Esophagus squamous epithelium (tissue), 5 donors: ENCODE results near the gene SRGN. TPM values are rescaled to one million over a fixed set of nuclear protein-coding genes. Genes with fewer than 3 reads are reported as not detected.

Experiments used
- DNase-seq: peaks from one replicate; lab custom pipeline; 2025; lab: John Stamatoyannopoulos, UW
- H3K27ac ChIP-seq, 4 donors: fragments of 200-600 bp; sonication (generic); one replicate each; pipeline ENCODE4 v1.5.1; 2016 to 2019; ENCODE audit warnings: mild to moderate bottlenecking in 1 of 4
- H3K27me3 ChIP-seq, 4 donors: fragments of 200-600 bp; sonication (generic); 1 replicate in 3 of 4; 2 replicates in 1 of 4; pipeline versions ENCODE4 v1.5.1 to v1.6.0; 2017 to 2021; ENCODE audit warnings: antibody characterized with exemption in 1 of 4
- H3K36me3 ChIP-seq, 3 donors: fragments of 200-600 bp; sonication (generic); one replicate each; pipeline ENCODE4 v1.5.1; 2016 to 2019
- H3K4me1 ChIP-seq, 3 donors: fragments of 200-600 bp; sonication (generic); one replicate each; pipeline ENCODE4 v1.5.1; 2017 to 2019
- H3K4me3 ChIP-seq, 4 donors: fragments of 200-600 bp; sonication (generic); 1 replicate in 3 of 4; 2 replicates in 1 of 4; pipeline ENCODE4 v1.5.1; 2016 to 2019; ENCODE audit warnings: mild to moderate bottlenecking in 2 of 4, moderate library complexity in 1 of 4
- H3K9me3 ChIP-seq, 3 donors: fragments of 200-600 bp; sonication (generic); one replicate each; pipeline ENCODE4 v1.5.1; 2016 to 2019
- CTCF ChIP-seq, 6 experiments: fragments of 450-650 bp in 4 of 6; fragments of 200-600 bp in 2 of 6; sonication (generic) in 2 of 6; IDR thresholded peaks; one replicate each; pipeline ENCODE4 v1.5.1; 2016 to 2019; ENCODE audit warnings: antibody characterized with exemption in 6 of 6, mild to moderate bottlenecking in 4 of 6, moderate library complexity in 4 of 6
- POLR2A ChIP-seq, 4 donors: fragments of 450-650 bp; IDR thresholded peaks; one replicate each; pipeline ENCODE4 v1.6.1; 2017; ENCODE audit warnings: antibody characterized with exemption in 4 of 4, mild to moderate bottlenecking in 4 of 4, moderate library complexity in 3 of 4
- WGBS, 2 donors: methylation state at CpG; one replicate each; pipeline ENCODE4 v1.1.5; 2018; 5-methylcytosine and 5-hydroxymethylcytosine counted together
- intact Hi-C: fragments of 100-400 bp; cut with DNase I; formaldehyde crosslinking; loops from one replicate; pipeline ENCODE4 v1.15.0; 2022
- total RNA-seq, 4 donors: library from RNA; depleted of rRNA; stranded (reverse); fragments of >200 nt; gene quantifications; one replicate each; pipeline ENCODE4 v1.1.0, GENCODE V29; 2016
- donor health status: DM: yes; HTN: yes; CAD: no.

SRGN gene
- total RNA-seq, 4 donors from 2014 or later, result 3.5 to 64.1 (median 37.9) TPM

- Histone ChIP-seq H3K9me3 (no peaks in the 10 kb centered on the region), H3K27ac (peak overlapping the region; percentile 42 to 77 (median 68)), H3K36me3 (no peaks in the 10 kb centered on the region), H3K4me3 (no peak overlapping the region), H3K4me1 (peaks cover 0 to 21% (median 11%) of the 10 kb centered on the region in 3 donors), H3K27me3 (no peaks in the 10 kb centered on the region)
- WGBS, 2 donors, result 50 to 64% methylated on average over 1 of the region's 1 CpG
- TF ChIP-seq POLR2A (IDR thresholded peaks at IDR 0.05) (no peak), CTCF (IDR thresholded peaks at IDR 0.05) (no peak)
- DNase-seq, result no peak
- intact Hi-C loops, result no loop called here
Observed at GRCh38 chr10:69044546-69044945, 43.4 kb upstream of the SRGN start.

- DNase-seq, result no peak
- H3K27me3 ChIP-seq, result no peaks in the 10 kb centered on the region
- H3K9me3 ChIP-seq, result no peaks in the 10 kb centered on the region
- TF ChIP-seq CTCF (IDR thresholded peaks at IDR 0.05), result no peak
- TF ChIP-seq POLR2A (IDR thresholded peaks at IDR 0.05), result peak in 1 of 4 donors; percentile 40
- intact Hi-C loops, result no loop called here
- H3K4me1 ChIP-seq, result peaks cover 0 to 21% (median 11%) of the 10 kb centered on the region in 3 donors
- H3K36me3 ChIP-seq, result no peaks in the 10 kb centered on the region
- no peak overlapping the region for H3K4me3 ChIP-seq
- 10 to 35% methylated on average over 5 to 6 of the region's 6 CpGs for WGBS, 2 donors
- H3K27ac ChIP-seq, result peak overlapping the region; percentile 47 to 77 (median 68)
Observed at GRCh38 chr10:69045441-69046300, 42.2 kb upstream of the SRGN start.

GRCh38 chr10:69047111-69047832 is 40.6 kb upstream of the SRGN start:
- TF ChIP-seq CTCF (IDR thresholded peaks at IDR 0.05), result no peak
- TF ChIP-seq POLR2A (IDR thresholded peaks at IDR 0.05), result no peak
- no peak for DNase-seq
- Histone ChIP-seq H3K36me3 (no peaks in the 10 kb centered on the region), H3K9me3 (no peaks in the 10 kb centered on the region), H3K27me3 (no peaks in the 10 kb centered on the region), H3K27ac (peak overlapping the region in 3 of 4 donors; percentile 49 to 76 (median 57)), H3K4me1 (peaks cover 0 to 21% (median 11%) of the 10 kb centered on the region in 3 donors), H3K4me3 (no peak overlapping the region)
- intact Hi-C loops, result no loop called here
- WGBS, 2 donors, result 65 to 77% methylated on average over 4 of the region's 4 CpGs

- peaks cover 0 to 21% (median 11%) of the 10 kb centered on the region in 3 donors for H3K4me1 ChIP-seq
- no peaks in the 10 kb centered on the region for H3K9me3 ChIP-seq
- no peak overlapping the region for H3K4me3 ChIP-seq
- no peaks in the 10 kb centered on the region for H3K36me3 ChIP-seq
- TF ChIP-seq POLR2A (IDR thresholded peaks at IDR 0.05) (peak in 1 of 4 donors; percentile 43), CTCF (IDR thresholded peaks at IDR 0.05) (no peak)
- WGBS, 2 donors, result 33 to 54% methylated on average over 5 of the region's 8 CpGs
- H3K27me3 ChIP-seq, result no peaks in the 10 kb centered on the region
- intact Hi-C loops, result no loop called here
- H3K27ac ChIP-seq, result peak overlapping the region; percentile 19 to 76 (median 55)
- DNase-seq, result no peak
Observed at GRCh38 chr10:69048103-69048502, 39.8 kb upstream of the SRGN start.

GRCh38 chr10:69049566-69049961 is 38.3 kb upstream of the SRGN start:
- H3K9me3 ChIP-seq, result no peaks in the 10 kb centered on the region
- no peaks in the 10 kb centered on the region for H3K36me3 ChIP-seq
- H3K4me3 ChIP-seq, result no peak overlapping the region
- no peak for DNase-seq
- WGBS, 2 donors, result 78 to 79% methylated on average over 4 to 6 of the region's 6 CpGs
- H3K27ac ChIP-seq, result peak overlapping the region in 3 of 4 donors; percentile 10 to 62 (median 53)
- intact Hi-C loops, result no loop called here
- peaks cover 0 to 17% (median 7%) of the 10 kb centered on the region in 3 donors for H3K4me1 ChIP-seq
- TF ChIP-seq CTCF (IDR thresholded peaks at IDR 0.05) (no peak), POLR2A (IDR thresholded peaks at IDR 0.05) (no peak)
- no peaks in the 10 kb centered on the region for H3K27me3 ChIP-seq
